ENCODE results near the gene PROM2.

DNA sequence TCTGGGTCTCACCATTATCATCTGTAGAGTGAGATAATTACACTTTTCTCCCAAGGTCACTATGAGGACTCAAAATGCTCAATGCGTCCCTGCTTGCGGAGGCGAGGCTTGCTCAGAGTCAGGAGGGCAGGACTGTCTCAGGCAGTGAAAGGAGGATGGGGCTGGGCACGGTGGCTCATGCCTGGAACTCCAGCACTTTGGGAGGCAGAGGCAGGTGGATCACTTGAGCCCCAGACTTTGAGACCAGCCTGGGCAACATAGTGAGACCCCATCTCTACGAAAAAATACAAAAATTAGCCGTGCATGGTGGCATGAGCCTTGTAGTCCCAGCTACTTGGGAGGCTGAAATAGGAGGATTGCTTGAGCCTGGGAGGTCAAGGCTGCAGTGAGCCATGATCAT is 21.1 kb downstream of the PROM2 start:
- TF ChIP-seq, protein P1, sequence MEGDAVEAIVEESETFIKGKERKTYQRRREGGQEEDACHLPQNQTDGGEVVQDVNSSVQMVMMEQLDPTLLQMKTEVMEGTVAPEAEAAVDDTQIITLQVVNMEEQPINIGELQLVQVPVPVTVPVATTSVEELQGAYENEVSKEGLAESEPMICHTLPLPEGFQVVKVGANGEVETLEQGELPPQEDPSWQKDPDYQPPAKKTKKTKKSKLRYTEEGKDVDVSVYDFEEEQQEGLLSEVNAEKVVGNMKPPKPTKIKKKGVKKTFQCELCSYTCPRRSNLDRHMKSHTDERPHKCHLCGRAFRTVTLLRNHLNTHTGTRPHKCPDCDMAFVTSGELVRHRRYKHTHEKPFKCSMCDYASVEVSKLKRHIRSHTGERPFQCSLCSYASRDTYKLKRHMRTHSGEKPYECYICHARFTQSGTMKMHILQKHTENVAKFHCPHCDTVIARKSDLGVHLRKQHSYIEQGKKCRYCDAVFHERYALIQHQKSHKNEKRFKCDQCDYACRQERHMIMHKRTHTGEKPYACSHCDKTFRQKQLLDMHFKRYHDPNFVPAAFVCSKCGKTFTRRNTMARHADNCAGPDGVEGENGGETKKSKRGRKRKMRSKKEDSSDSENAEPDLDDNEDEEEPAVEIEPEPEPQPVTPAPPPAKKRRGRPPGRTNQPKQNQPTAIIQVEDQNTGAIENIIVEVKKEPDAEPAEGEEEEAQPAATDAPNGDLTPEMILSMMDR (IDR thresholded peaks at IDR 0.05), result no peak
- no peak for TF ChIP-seq POLR2A (IDR thresholded peaks at IDR 0.05)

All from uterus (tissue), 2 donors.